SJSA1 (cell line): ENCODE results near the gene C17orf78. TPM values are rescaled to one million over a fixed set of nuclear protein-coding genes. Genes with fewer than 3 reads are reported as not detected.
"Not testable (repeated sequence)": the region's sequence is repeated elsewhere in the genome, so short reads cannot be mapped to it uniquely, and the experiment has no call there.

ENCODE experiments used
- DNase-seq, 2 experiments: peaks; one replicate each; pipeline ENCODE4 v3.0.0-alpha.2; 2015 to 2020; ENCODE audit warnings: low spot score in 2 of 2, low read depth in 1 of 2
- H3K27ac ChIP-seq: fragments of 250-450 bp; sonication (Bioruptor Pico); 2 replicates; pipeline ENCODE4 v1.5.1; 2020; ENCODE audit warnings: mild to moderate bottlenecking, moderate library complexity
- H3K27me3 ChIP-seq: fragments of 250-450 bp; sonication (Bioruptor Pico); replicated peaks from 2 replicates; pipeline ENCODE4 v1.5.1; 2020; ENCODE audit warnings: mild to moderate bottlenecking, moderate library complexity
- H3K36me3 ChIP-seq: fragments of 250-450 bp; sonication (Bioruptor Pico); 2 replicates; pipeline ENCODE4 v1.5.1; 2020; ENCODE audit warnings: mild to moderate bottlenecking
- H3K4me1 ChIP-seq: fragments of 250-450 bp; sonication (Bioruptor Pico); replicated peaks from 2 replicates; pipeline ENCODE4 v1.6.1; 2021; ENCODE audit warnings: mild to moderate bottlenecking
- H3K4me3 ChIP-seq: fragments of 250-450 bp; sonication (Bioruptor Pico); 2 replicates; pipeline ENCODE4 v1.5.1; 2020; ENCODE audit warnings: mild to moderate bottlenecking
- H3K9me3 ChIP-seq: fragments of 250-450 bp; sonication (Bioruptor Pico); replicated peaks from 2 replicates; pipeline ENCODE4 v1.5.1; 2020; ENCODE audit warnings: mild to moderate bottlenecking
- total RNA-seq: library from RNA; depleted of rRNA; stranded (reverse); fragments of >200 nt; shearing (Covaris generic); gene quantifications from 2 replicates; pipeline ENCODE4 v1.2.3, GENCODE V29; 2014; rRNA removed

Gene C17orf78
- not detected in 2 replicates for total RNA-seq

- no peak for DNase-seq
- Histone ChIP-seq H3K36me3 (no peaks in the 10 kb centered on the region), H3K9me3 (no peaks in the 10 kb centered on the region), H3K27ac (no peak within 1 kb of the TSS), H3K4me1 (no peaks in the 10 kb centered on the region), H3K27me3 (no peaks in the 10 kb centered on the region), H3K4me3 (no peak within 1 kb of the TSS)
Measured at GRCh38 chr17:37375706-37376105, at the start of gene C17orf78. C17orf78 (plus strand) TSS chr17:37375985; CDS start chr17:37376093, 108 bp downstream.

- H3K27me3 ChIP-seq = no peaks in the 10 kb centered on the region
- no peaks in the 10 kb centered on the region for H3K9me3 ChIP-seq
- H3K4me3 ChIP-seq = no peak overlapping the region
- no peak overlapping the region for H3K27ac ChIP-seq
- peaks cover 15% of the 10 kb centered on the region for H3K36me3 ChIP-seq
- DNase-seq = no peak
- no peaks in the 10 kb centered on the region for H3K4me1 ChIP-seq
Measured at GRCh38 chr17:37327341-37328090, 48.3 kb upstream of the C17orf78 start.

GRCh38 chr17:37338847-37339246 lies 36.9 kb upstream of the C17orf78 start:
- Histone ChIP-seq H3K4me3 (no peak overlapping the region), H3K27me3 (no peaks in the 10 kb centered on the region), H3K36me3 (peaks cover 5% of the 10 kb centered on the region; the same call in 1 of the 2 replicates), H3K27ac (no peak overlapping the region), H3K4me1 (no peaks in the 10 kb centered on the region), H3K9me3 (no peaks in the 10 kb centered on the region; the same call in 1 of the 2 replicates)
- DNase-seq = no peak

GRCh38 chr17:37339321-37339720 lies 36.5 kb upstream of the C17orf78 start:
- H3K27ac ChIP-seq = no peak overlapping the region
- no peak overlapping the region for H3K4me3 ChIP-seq
- H3K9me3 ChIP-seq = no peaks in the 10 kb centered on the region; the same call in 1 of the 2 replicates
- peaks cover 5% of the 10 kb centered on the region; the same call in 1 of the 2 replicates for H3K36me3 ChIP-seq
- H3K4me1 ChIP-seq = no peaks in the 10 kb centered on the region
- H3K27me3 ChIP-seq = no peaks in the 10 kb centered on the region
- DNase-seq = no peak

- no peaks in the 10 kb centered on the region for H3K27me3 ChIP-seq
- no peak overlapping the region for H3K27ac ChIP-seq
- H3K4me3 ChIP-seq = no peak overlapping the region
- H3K4me1 ChIP-seq = no peaks in the 10 kb centered on the region
- no peak for DNase-seq
- no peaks in the 10 kb centered on the region; the same call in 1 of the 2 replicates for H3K9me3 ChIP-seq
- H3K36me3 ChIP-seq = peaks cover 5% of the 10 kb centered on the region; the same call in 1 of the 2 replicates
Measured at GRCh38 chr17:37340804-37341203, 35.0 kb upstream of the C17orf78 start.

- no peak overlapping the region for H3K4me3 ChIP-seq
- no peaks in the 10 kb centered on the region for H3K4me1 ChIP-seq
- no peak overlapping the region for H3K27ac ChIP-seq
- no peaks in the 10 kb centered on the region; the same call in 1 of the 2 replicates for H3K9me3 ChIP-seq
- H3K36me3 ChIP-seq = no peaks in the 10 kb centered on the region
- no peaks in the 10 kb centered on the region for H3K27me3 ChIP-seq
- no peak for DNase-seq
Measured at GRCh38 chr17:37342589-37342988, 33.2 kb upstream of the C17orf78 start.

- DNase-seq = no peak
Measured at GRCh38 chr17:37344519-37344918, 31.3 kb upstream of the C17orf78 start.

GRCh38 chr17:37346863-37347402 lies 28.9 kb upstream of the C17orf78 start:
- H3K4me3 ChIP-seq, H3K4me1 ChIP-seq, H3K27ac ChIP-seq, H3K9me3 ChIP-seq, DNase-seq, H3K27me3 ChIP-seq, H3K36me3 ChIP-seq: not testable (repeated sequence)

More at GRCh38 chr17:37344519-37344918, 31.3 kb upstream of the C17orf78 start:
- H3K36me3 ChIP-seq = no peaks in the 10 kb centered on the region
- H3K9me3 ChIP-seq = no peaks in the 10 kb centered on the region
- H3K4me3 ChIP-seq = no peak overlapping the region
- H3K27me3 ChIP-seq = no peaks in the 10 kb centered on the region
- H3K4me1 ChIP-seq = no peaks in the 10 kb centered on the region
- H3K27ac ChIP-seq = no peak overlapping the region

GRCh38 chr17:37356796-37357569 lies 18.8 kb upstream of the C17orf78 start:
- H3K27me3 ChIP-seq, H3K27ac ChIP-seq, H3K9me3 ChIP-seq, H3K4me3 ChIP-seq, DNase-seq, H3K36me3 ChIP-seq: not testable (repeated sequence)
- H3K4me1 ChIP-seq = peaks cover 20% of the 10 kb centered on the region

- peak; percentile 51 to 58 for DNase-seq
- Histone ChIP-seq H3K27ac (peak overlapping the region; percentile 22), H3K4me1 (peaks cover 20% of the 10 kb centered on the region), H3K36me3 (peaks cover 3% of the 10 kb centered on the region), H3K4me3 (peak overlapping the region; percentile 70), H3K9me3 (no peaks in the 10 kb centered on the region), H3K27me3 (no peaks in the 10 kb centered on the region)
Measured at GRCh38 chr17:37358098-37358829, 17.5 kb upstream of the C17orf78 start.

GRCh38 chr17:37358830-37359681 lies 16.7 kb upstream of the C17orf78 start:
- DNase-seq = peak; percentile 93 to 95
- H3K27ac ChIP-seq = peak overlapping the region; percentile 60
- H3K4me1 ChIP-seq = peaks cover 20% of the 10 kb centered on the region
- no peaks in the 10 kb centered on the region for H3K27me3 ChIP-seq
- H3K36me3 ChIP-seq = peaks cover 3% of the 10 kb centered on the region
- H3K4me3 ChIP-seq = peak overlapping the region; percentile 70
- no peaks in the 10 kb centered on the region for H3K9me3 ChIP-seq

GRCh38 chr17:37359682-37360188 lies 16.1 kb upstream of the C17orf78 start:
- H3K9me3 ChIP-seq = no peaks in the 10 kb centered on the region
- DNase-seq = no peak

More at GRCh38 chr17:37359682-37360188, 16.1 kb upstream of the C17orf78 start:
- Histone ChIP-seq H3K27ac (peak overlapping the region; percentile 60), H3K4me1 (peaks cover 20% of the 10 kb centered on the region), H3K4me3 (peak overlapping the region; percentile 70), H3K27me3 (no peaks in the 10 kb centered on the region), H3K36me3 (peaks cover 3% of the 10 kb centered on the region)
